Globus pallidus (tissue), 1 donor: ENCODE results near the gene MCM5.

ENCODE experiments used
- DNase-seq: peaks from one replicate; pipeline ENCODE4 v3.0.0-alpha.2; 2015; ENCODE audit warnings: low spot score

MCM5 gene

DNA sequence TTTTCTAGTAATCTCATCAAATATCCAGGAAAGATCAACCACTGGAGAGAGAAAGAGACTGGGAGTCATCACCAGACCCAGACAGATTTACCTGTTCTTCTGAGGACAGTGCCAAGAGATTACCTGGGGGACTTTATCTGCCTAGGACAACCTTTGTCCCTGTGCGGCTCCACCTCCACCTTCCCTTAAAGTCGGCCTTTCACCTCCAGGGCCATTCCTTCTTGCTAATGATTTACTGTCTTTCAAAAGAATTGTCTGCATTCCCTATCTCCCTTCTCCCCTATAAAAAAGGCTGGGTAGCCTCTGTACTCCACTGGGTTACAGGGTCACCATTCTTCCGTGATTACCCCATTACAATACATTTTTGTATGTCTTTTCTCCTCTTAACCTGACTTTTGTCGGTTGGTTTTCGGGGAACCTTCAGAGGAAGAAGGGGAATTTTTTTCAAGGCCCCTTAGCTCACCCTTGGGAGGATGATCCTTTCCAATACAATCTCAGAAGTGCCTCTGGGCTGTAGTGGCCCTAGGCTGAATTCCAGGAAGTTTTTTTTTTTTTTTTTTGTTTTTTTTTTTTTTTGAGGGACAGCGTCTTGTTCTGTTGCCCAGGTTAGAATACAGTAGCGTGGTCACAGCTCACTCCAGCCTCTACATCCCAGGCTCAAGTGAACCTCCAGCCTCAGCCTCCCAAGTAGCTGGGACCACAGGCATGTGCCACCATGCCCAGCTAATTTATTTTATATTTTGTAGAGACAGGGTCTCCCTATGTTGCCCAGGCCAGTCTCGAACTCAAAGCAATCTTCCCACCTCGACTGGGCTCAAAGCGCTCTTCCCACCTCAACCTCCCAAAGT, 20.6 kb upstream of the MCM5 start:
- DNase-seq, result no peak

DNA sequence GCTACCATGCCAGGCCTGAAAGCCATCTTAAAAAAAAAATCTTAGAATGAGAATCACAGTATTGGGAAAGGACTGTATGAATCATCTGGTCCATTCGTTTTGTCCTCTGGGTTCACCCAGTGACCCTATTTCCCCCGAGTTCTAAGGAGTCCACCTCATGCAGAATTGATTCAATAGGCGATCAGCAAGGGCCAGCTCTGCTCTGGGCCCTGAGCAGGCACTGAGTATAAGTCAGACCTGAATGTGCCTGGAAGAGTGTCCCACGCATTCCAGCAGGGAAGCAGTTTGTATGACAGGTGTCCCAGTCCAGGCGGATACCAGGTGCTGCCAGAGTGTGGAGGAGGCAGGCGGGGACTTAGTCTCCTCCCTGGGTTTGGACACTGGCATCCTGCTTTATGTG, 19.9 kb upstream of the MCM5 start:
- DNase-seq, result no peak

DNA sequence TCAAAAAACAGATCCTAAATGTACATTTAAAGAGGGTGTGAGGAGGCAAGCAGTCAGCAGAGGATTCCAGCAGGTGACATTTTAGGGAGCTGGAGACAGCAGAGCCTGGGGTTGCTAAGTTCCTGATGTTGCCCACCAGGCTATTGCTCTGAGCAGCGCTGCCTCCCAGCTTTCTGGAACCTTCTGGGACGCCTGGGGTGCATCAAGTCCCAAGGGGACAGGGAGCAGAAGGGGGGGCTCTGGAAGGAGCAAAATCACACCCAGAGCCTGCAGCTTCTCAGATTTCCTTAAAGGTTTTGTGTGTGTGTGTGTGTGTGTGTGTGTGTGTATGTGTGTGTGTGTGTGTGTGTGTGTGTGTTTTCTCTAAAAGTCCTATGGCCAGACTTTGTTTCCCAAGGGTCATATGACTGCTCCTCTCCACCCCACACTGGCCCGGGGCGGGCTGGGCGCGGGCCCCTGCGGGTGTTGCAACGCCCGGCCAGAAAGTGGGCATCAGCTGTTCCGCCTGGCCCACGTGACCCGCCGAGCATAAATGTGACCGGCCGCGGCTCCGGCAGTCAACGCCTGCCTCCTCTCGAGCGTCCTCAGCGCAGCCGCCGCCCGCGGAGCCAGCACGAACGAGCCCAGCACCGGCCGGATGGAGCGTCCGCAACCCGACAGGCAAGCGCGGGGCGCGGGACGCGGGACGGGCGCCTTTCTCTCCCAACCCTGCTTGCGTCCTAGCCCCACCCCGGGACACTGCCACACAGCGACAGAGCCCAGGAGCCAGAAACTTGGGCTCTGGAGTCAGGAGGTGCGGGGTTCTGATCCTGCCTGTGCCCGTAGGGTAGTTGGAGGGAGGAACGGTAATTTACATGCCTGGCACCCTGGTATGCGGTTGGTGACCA, 19.2 kb upstream of the MCM5 start, which contains the start of gene HMOX1:
Gene HMOX1, plus strand, starts transcription at position 560 of the 887 bp plus-strand sequence. Its CDS starts 78 bp downstream, at position 638.
- peak; percentile 86 for DNase-seq

DNA sequence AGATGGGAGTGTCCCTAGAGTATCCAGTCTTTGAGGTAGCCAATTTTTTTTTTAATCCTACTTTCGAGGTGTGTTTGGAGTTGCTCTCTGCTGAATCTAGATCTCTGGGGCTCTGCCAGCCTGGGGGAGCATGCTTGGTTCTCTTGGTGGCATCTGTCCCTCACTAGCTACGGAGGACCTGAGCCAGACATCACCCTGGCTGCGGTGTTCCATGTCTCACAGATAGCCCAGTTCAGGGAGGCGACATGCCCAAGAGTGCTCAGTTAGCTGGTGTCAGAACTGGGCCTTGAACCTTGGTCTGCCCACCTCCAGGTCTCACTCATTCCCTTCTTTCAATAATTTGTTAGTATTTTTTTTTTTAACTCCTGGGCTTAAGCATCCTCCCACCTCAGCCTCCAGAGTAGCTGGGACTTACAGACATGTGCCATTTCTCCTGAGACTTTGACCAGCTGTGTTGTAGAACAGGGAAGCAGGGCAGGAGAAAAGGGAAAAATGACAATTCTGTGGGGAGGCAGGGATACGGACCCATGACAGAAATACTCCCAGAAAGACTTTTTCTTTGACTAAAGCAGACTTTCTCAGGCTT, 18.4 kb upstream of the MCM5 start:
- DNase-seq, result no peak

DNA sequence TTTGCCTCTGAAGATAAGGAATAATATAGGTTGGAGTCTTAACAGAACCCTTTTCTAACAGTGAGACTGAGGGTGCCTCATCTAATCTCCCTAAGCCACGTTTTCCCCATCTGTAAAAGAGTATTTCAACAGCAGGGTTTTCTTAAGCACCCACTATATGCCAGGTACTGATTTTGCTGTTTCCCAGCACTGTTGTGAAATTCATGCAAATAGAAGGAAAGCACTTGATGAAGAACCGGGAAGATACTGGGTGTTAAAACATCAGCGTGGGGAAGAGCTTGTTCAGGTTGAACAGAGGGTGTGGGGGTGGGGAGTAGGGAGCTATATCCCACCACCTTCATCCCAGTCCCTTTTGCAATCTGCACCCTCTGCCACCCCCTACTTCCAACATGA, 16.3 kb upstream of the MCM5 start:
- DNase-seq, result no peak

DNA sequence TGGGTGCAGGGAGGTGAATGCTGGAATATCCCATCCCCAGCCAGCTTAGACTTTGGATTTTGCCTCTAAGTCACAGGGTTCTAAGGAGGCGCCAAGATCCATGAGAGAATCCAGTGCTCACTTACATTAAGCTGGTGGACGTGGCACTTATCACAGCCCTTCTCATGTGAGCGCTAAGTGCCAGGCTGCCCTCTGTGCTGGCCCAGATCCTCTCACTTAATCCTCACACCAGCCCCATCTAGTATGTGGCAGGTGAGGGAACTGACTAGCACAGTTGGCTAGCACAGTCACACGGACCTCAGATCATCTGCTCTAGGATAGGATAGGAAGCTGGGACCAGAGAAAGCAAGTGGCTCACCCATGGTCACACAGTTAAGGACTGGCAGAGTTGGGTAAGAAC, 15.4 kb upstream of the MCM5 start:
- DNase-seq, result no peak

DNA sequence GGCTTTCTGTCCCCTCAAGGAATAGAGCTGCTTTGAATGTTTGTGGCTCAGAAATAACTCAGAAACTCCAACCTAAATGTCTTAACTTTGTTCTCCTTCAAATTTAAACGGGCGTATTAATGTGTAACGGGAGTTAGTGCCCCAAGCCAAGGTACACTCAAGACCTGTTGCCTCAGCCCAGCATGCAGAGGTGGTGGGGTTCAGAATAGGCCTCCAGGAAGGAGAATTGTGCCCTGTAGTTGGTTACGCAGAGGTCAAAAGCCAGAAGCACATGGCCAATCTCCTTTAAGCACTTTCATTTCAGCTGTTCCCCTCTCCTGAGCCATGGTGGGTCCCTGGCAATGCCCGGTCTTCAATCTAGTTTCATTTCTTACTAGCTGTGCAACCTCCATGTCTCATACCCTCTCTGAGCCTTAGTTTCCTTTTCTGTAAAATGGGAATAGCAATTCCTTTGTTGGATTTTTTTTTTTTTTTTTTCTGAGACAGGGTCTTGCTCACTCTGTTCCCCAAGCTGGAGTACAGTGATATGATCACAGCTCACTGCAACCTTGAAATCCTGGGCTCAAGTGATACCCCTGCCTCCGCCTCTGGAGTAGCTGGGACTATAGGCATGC, 14.9 kb upstream of the MCM5 start:
- DNase-seq, result no peak

DNA sequence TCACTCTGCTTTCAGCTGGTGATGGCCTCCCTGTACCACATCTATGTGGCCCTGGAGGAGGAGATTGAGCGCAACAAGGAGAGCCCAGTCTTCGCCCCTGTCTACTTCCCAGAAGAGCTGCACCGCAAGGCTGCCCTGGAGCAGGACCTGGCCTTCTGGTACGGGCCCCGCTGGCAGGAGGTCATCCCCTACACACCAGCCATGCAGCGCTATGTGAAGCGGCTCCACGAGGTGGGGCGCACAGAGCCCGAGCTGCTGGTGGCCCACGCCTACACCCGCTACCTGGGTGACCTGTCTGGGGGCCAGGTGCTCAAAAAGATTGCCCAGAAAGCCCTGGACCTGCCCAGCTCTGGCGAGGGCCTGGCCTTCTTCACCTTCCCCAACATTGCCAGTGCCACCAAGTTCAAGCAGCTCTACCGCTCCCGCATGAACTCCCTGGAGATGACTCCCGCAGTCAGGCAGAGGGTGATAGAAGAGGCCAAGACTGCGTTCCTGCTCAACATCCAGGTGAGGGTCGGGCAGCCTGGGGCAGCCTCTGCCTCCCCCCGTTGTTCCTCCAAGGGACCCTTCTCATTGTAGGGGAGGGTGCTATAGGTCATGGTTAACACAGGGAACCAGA, 13.2 kb upstream of the MCM5 start:
- DNase-seq, result no peak

DNA sequence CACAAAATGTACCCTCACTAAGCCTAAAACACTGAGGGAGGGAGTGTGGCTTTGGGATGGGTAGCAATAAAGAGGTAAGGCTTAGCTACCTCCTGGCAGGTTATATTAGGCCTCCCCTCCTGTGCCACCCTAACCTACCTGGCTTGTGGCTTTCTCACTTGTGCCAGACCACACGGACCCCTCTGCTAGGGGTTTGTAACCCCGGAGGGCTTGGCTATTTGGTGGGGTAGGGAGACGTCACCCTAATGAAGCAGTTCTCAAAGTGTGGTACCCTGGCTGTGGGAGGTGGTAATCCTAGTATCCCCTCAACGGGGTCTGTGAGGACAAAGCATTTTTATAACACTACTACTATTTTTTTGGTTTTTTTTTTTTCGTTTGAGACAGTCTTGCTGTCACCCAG, 9.0 kb upstream of the MCM5 start:
- DNase-seq, result no peak

DNA sequence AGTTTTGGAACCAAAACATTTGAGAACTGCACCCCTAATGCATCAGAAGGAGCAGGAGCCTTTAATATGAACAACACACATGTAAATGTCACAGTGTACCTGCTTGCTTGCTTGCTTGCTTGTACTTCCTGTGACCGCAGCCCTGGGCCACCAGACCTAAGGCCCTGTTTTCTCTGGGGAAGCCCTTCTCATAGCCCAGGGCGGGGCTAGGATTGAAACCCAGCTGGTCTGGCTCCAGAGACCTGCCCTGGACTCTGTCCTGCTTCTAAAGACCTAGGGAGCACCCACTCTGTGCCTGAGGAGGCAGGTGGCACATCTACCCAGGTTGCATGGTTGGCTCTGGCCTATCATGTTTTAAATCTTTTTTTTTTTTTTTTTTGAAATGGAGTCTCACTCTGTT, 7.6 kb upstream of the MCM5 start:
- DNase-seq, result no peak

DNA sequence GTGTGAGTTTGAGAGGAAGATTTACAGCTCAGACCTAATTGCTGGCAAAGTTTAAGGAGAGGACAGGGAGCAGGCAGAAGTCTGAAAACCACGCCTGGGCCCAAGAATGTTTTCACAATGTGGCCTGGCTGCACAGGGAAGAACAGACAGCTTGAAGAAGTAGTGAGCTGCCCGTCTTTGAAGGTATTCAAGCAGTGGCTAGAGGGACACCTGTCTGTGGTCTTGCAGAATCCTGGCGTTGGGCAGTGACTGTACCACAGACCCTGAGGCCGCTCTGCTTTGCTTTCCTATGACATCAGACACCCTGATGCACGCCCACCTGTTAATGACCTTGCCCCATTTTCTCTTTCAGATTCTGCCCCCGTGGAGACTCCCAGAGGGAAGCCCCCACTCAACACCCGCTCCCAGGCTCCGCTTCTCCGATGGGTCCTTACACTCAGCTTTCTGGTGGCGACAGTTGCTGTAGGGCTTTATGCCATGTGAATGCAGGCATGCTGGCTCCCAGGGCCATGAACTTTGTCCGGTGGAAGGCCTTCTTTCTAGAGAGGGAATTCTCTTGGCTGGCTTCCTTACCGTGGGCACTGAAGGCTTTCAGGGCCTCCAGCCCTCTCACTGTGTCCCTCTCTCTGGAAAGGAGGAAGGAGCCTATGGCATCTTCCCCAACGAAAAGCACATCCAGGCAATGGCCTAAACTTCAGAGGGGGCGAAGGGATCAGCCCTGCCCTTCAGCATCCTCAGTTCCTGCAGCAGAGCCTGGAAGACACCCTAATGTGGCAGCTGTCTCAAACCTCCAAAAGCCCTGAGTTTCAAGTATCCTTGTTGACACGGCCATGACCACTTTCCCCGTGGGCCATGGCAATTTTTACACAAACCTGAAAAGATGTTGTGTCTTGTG, 6.6 kb upstream of the MCM5 start:
- DNase-seq, result no peak

DNA sequence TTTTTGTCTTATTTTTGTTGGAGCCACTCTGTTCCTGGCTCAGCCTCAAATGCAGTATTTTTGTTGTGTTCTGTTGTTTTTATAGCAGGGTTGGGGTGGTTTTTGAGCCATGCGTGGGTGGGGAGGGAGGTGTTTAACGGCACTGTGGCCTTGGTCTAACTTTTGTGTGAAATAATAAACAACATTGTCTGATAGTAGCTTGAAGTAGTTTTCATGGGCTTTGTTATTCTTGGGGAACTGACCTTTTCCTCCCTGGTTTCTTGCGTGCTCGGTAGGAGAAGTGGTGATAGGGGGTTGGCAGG, 6.0 kb upstream of the MCM5 start:
- no peak for DNase-seq

DNA sequence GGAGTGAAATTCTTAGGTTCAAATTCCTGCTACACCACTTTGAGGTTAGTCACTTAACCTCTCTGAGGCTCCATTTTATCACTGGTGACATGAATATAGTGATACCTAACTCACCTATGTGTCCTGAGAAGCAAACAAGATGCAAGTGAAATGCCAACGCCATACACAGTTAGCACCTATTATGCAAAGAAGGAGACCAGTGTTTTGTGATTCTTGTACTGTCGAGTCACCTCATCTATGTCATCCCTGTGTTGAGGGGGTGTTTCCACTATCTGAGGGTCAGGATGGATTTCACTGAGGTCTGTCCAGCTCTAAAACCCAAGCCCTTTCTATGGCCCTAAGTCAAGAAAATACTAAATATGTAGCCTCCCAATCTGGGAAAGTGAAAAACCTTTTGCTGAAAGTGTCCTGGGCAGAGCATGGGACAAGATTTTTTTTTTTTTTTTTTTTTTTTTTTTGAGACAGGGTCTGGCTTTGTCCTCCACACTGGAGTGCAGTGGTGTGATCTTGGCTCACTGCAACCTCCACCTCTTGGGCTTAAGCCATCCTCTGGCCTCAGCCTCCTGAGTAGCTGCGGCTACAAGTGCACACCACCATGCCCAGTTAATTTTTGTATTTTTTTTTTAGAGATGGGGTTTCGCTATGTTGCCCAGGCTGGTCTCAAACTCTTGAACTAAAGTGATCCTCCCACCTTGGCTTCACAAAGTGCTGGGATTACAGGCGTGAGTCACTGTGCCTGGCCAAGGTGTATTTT, 5.0 kb upstream of the MCM5 start:
- DNase-seq, result no peak

DNA sequence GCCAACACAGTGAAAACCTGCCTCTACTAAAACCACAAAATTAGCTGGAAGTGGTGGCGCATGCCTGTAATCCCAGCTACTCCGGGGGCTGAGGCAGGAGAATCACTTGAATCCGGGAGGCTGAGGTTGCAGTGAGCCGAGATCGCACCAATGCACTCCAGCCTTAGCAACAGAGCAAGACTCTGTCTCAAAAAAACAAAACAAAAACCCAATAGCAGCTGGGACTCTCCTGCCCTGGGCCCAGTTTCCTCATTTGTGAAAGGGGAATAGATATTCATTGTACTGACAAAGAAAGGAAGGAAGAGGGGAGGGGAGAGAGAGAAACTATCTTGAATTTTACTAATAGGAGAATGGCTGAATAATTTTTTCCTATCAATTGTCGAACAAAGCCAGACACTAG, 3.3 kb upstream of the MCM5 start:
- peak; percentile 54 for DNase-seq

DNA sequence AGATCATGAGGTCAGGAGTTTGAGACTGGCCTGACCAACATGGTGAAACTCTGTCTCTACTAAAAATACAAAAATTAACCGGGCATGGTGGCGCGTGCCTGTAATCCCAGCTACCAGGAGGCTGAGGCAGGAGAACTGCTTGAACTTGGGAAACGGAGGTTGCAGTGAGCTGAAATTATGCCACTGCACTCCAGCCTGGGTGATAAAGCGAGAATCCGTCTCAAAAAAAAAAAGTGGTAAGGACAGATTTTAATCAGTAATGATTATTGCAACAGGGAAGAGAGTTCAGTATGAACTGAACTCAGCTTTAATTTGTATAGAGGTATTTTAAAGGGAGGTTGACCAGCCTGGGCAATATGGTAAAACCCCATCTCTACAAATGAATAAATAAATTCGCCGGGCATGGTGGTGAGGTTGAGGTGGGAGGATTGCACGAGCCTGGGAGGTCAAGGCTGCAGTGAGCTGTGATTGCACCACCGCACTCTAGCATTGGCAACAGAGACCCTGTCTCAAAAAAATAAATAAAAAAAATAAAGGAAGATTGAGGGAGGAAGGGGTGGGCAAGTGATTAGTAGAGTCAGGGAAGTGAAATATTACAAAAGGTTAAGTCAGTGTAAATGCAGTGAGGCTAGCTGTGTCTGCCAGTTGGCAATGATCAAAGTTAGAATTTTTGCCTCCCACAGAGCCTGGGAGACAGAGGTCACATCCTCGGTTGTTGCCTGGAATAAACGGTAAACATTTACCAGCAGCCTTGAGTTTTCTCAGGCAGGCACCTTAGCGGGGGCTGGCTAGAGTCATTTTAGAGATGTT, 2.6 kb upstream of the MCM5 start:
- DNase-seq, result no peak

DNA sequence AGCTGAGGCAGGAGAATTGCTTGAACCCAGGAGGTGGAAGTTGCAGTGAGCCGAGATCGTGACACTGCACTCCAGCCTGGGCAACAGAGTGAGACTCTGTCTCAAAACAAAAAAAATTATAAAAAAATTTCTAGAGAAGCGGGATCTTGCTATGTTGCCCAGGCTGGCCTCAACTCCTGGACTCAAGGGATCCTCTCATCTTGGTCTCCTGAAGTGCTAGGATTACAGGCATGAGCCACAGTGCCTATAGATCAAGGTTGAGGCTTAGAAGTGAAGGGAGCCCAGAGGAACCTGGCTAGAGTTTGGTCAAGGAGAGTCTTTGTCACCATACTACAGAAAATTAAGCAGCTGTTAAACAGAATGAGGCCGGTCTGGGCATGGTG, 1.4 kb upstream of the MCM5 start:
- DNase-seq, result no peak

DNA sequence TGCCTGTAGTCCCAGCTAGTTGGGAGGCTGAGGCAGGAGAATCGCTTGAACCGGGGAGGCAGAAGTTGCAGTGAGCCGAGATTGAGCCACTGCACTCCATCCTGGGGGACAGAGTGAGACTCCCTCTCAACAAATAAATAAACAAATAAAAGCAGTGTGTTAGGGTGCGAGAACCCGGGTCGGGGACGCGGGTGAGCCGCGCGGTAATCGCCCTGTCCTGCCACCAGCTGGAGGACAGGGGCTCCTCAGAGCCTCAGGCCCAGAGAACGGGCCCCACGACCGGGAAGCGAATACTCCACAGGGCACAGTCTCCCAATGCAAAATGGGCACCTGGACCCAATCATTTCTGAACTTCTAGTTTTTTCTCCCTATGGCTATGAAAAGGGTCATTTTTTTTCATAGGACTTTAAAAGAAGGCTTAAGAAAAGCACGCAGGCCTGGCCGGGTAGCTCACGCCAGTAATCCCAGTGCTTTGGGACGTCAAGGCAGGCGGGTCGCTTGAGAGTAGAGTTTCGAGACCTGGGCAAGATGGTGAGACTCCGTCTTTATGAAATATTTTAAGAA, 744 bp upstream of the MCM5 start:
- no peak for DNase-seq

DNA sequence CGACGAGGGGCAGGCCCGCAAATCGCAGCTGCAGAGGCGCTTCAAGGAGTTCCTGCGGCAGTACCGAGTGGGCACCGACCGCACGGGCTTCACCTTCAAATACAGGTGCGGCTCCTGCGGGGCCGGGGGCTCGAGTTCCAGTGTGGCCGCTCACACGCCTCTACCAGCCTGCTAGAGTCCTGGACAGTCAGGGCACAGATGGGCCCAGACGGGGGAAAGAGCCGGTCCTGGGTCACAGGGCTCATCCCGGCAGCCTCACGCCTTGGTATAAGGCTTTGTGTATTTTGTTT, 506 bp downstream of the MCM5 start:
- DNase-seq, result no peak

DNA sequence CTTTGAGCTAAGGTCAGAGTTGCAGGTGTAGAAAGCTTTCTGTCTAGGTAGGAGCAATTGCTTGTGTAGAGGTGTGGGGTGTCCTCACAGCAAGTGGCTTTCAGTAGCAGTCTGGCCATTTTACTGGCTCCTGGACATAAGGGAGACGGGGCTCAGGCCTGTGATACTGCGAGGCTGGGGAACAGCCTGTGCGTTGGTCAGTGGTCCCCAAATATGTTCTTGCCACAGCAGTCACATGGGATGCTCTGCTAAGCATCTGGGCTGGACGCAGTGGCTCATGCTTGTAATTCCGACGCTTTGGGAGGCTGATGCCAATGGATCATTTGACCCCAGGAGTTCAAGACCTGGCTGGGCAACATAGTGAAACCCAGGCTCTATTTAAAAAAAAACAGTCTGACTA, 1.9 kb downstream of the MCM5 start:
- DNase-seq, result no peak
